Thoracic aorta (tissue), 2 donors: ENCODE measurements around the gene CALM3. TPM values are rescaled to one million over a fixed set of nuclear protein-coding genes. Genes with fewer than 3 reads are reported as not detected.

Experiments
- ATAC-seq: fragments of 150-250 bp; one replicate; pipeline ENCODE4 v1.8.0; 2017; ENCODE audit warnings: low read depth; ENCODE audit not compliant: insufficient number of reproducible peaks, low FRiP score
- DNase-seq: peaks from one replicate; pipeline ENCODE4 v3.0.0-alpha.2; 2020; ENCODE audit warnings: low spot score
- H3K27ac ChIP-seq, 2 donors: fragments of 200-600 bp; sonication (generic); 1 replicate in 1 of 2; 2 replicates in 1 of 2; pipeline ENCODE4 v1.5.1; 2016; ENCODE audit warnings: mild to moderate bottlenecking in 2 of 2, moderate library complexity in 2 of 2
- H3K27me3 ChIP-seq: fragments of 200-600 bp; sonication (generic); replicated peaks from 2 replicates; pipeline ENCODE4 v1.6.0; 2016; ENCODE audit warnings: mild to moderate bottlenecking; ENCODE audit not compliant: insufficient read depth
- H3K36me3 ChIP-seq: fragments of 200-600 bp; sonication (generic); one replicate; pipeline ENCODE4 v1.5.1; 2016
- H3K4me1 ChIP-seq, 2 donors: fragments of 200-600 bp; sonication (generic); 1 replicate in 1 of 2; 2 replicates in 1 of 2; pipeline versions ENCODE4 v1.5.1 to v1.6.0; 2016; ENCODE audit warnings: low read depth in 2 of 2, mild to moderate bottlenecking in 1 of 2; ENCODE audit not compliant: control insufficient read depth in 1 of 2
- H3K4me3 ChIP-seq: fragments of 200-600 bp; sonication (generic); 2 replicates; pipeline ENCODE4 v1.5.1; 2016; ENCODE audit warnings: mild to moderate bottlenecking
- H3K9me3 ChIP-seq: fragments of 200-600 bp; sonication (generic); 2 replicates; pipeline ENCODE4 v1.5.1; 2016
- total RNA-seq, 2 donors: library from RNA; depleted of rRNA; stranded (reverse); fragments of >200 nt; gene quantifications; one replicate each; pipeline versions ENCODE4 v1.1.0 to v1.2.3, GENCODE V29; 2016
- TF ChIP-seq, protein P1 (sequence below): fragments of 200-600 bp; sonication (generic); IDR thresholded peaks from one replicate; pipeline ENCODE4 v1.5.1; 2019; ENCODE audit warnings: antibody characterized with exemption

Gene CALM3
- total RNA-seq, 2 donors from 2014 or later = 181 to 202 TPM

DNA sequence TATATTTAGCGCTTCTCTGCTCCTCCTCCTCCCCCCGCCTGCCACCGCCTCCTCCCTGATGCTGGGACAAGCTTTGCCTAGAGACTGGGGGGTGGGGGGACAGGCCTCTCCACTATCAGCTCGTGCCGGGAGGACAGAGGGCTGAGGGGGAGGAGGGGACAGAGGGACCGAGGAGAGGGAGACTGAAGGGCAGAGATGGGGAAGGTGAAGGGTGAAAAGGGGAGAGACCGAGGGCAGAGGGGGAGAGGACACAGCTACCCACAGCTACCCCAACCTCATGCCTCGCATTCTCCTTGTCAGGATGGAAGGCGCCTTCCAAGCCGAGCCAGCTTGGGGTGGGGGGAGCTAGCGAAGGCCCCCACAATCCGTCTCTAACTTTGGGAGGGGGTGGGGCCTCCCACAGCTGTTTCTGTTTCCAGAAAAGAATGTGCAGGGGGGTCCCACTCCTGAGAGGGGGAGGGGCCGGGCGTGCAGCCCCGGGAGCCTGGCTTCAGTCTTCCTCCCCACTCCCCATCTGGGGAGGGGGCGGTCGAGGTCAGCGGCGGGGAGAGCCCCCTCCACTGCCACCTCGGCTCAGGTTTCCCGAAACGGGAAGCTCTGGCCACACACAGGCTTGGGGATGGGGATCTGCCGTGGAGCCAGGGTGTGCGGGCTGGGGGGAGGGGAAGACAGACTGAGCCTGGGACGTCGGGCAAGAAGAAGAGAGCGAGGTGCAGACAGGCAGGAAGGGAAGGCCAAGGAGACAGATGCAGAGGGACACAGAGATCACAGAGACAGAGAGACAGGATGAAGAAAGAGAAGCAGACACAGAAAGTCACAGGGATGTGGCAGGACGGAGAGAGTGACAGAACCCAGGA lies 58.2 kb downstream of the CALM3 start:
- peak overlapping the region; percentile 97 for H3K4me3 ChIP-seq
- DNase-seq (no peak), ATAC-seq (no peak)
- peaks cover 19 to 49% of the 10 kb centered on the region in 2 donors for H3K4me1 ChIP-seq
- H3K36me3 ChIP-seq = no peaks in the 10 kb centered on the region
- H3K27ac ChIP-seq = peak overlapping the region; percentile 89 to 92
- no peaks in the 10 kb centered on the region for H3K9me3 ChIP-seq
- no peaks in the 10 kb centered on the region for H3K27me3 ChIP-seq
- TF ChIP-seq, protein P1, sequence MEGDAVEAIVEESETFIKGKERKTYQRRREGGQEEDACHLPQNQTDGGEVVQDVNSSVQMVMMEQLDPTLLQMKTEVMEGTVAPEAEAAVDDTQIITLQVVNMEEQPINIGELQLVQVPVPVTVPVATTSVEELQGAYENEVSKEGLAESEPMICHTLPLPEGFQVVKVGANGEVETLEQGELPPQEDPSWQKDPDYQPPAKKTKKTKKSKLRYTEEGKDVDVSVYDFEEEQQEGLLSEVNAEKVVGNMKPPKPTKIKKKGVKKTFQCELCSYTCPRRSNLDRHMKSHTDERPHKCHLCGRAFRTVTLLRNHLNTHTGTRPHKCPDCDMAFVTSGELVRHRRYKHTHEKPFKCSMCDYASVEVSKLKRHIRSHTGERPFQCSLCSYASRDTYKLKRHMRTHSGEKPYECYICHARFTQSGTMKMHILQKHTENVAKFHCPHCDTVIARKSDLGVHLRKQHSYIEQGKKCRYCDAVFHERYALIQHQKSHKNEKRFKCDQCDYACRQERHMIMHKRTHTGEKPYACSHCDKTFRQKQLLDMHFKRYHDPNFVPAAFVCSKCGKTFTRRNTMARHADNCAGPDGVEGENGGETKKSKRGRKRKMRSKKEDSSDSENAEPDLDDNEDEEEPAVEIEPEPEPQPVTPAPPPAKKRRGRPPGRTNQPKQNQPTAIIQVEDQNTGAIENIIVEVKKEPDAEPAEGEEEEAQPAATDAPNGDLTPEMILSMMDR = no peak

DNA sequence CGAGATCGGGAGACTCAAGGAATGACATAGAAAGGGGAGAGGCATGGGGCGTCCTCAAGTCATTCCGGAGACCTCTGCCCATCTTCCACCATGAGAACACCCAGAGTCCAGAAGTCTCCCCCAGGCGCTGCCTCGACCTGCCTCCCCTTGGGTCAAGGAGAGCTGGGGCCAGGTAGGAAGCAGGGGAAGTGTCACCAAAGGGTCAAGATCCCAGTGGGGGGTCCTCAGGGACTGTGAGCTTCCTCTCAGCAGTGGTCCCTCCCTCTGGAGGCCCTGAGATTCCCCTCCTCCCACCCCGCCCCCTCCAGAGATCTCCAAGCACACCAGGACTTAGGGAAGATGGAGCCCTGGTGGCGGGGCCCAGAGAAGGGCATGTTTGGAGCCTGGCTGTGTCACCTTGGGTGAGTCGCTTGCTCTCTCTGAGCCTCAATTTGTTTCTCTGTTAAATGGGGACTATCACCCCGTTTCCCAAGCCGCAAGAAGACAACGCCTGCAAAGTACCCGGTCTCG lies 58.9 kb downstream of the CALM3 start:
- Histone ChIP-seq H3K27ac (peak overlapping the region; percentile 89 to 92), H3K36me3 (no peaks in the 10 kb centered on the region), H3K9me3 (no peaks in the 10 kb centered on the region), H3K27me3 (no peaks in the 10 kb centered on the region), H3K4me3 (peak overlapping the region; percentile 97), H3K4me1 (peaks cover 14 to 42% of the 10 kb centered on the region in 2 donors)
- no peak for ATAC-seq
- DNase-seq = no peak
- TF ChIP-seq, protein P1 = no peak

Other genes with a start within 250 kb of the CALM3 start
- gene CCDC8, start 187.8 kb upstream of the CALM3 start, total RNA-seq = 10 to 100 TPM; 22.6 to 23.0 TPM
- gene PNMA8C, start 172.4 kb upstream of the CALM3 start, total RNA-seq = 1 to 10 TPM; 1.2 to 5.2 TPM
- gene PNMA8A, start 129.8 kb upstream of the CALM3 start, total RNA-seq = 10 to 100 TPM in 1 of 2 donors, 1 to 10 TPM in 1; 5.1 to 14.6 TPM
- gene PNMA8B, start 105.5 kb upstream of the CALM3 start, total RNA-seq = 1 to 10 TPM; 4.4 to 4.9 TPM
- 100 to 1,000 TPM; 106 to 207 TPM for gene PTGIR, start 23.8 kb downstream of the CALM3 start, total RNA-seq
- not detected for gene GNG8, start 34.9 kb downstream of the CALM3 start, total RNA-seq
- gene DACT3, start 59.9 kb downstream of the CALM3 start, total RNA-seq = 100 to 1,000 TPM; 118 to 138 TPM
- 10 to 100 TPM; 21.4 to 53.6 TPM for gene PRKD2, start 115.8 kb downstream of the CALM3 start, total RNA-seq
- gene FKRP, start 144.7 kb downstream of the CALM3 start, total RNA-seq = 10 to 100 TPM; 20.6 to 99.2 TPM
- gene STRN4, start 145.1 kb downstream of the CALM3 start, total RNA-seq = 10 to 100 TPM; 60.9 to 66.7 TPM
- 10 to 100 TPM; 48.7 to 66.2 TPM for gene SLC1A5, start 187.3 kb downstream of the CALM3 start, total RNA-seq
- 10 to 100 TPM; 76.5 to 93.8 TPM for gene AP2S1, start 249.5 kb downstream of the CALM3 start, total RNA-seq